KOPT-K1 (cell line): ENCODE measurements around the gene INTS1.

Experiments used
- H3K27ac ChIP-seq: fragments of 200-600 bp; sonication (generic); 2 replicates; pipeline ENCODE4 v1.5.1; 2016; ENCODE audit warnings: antibody characterized with exemption, mild to moderate bottlenecking, low read depth, low read length; ENCODE audit not compliant: poor library complexity, severe bottlenecking
- H3K36me3 ChIP-seq: fragments of 200-600 bp; sonication (generic); 2 replicates; pipeline ENCODE4 v1.5.1; 2017; ENCODE audit warnings: antibody characterized with exemption, mild to moderate bottlenecking, low read length, moderate library complexity; ENCODE audit not compliant: insufficient read depth
- H3K9me3 ChIP-seq: fragments of 200-600 bp; sonication (generic); 2 replicates; pipeline ENCODE4 v1.5.1; 2017; ENCODE audit warnings: antibody characterized with exemption, low read length, mild to moderate bottlenecking; ENCODE audit not compliant: insufficient read depth, poor library complexity, severe bottlenecking

INTS1 gene

DNA sequence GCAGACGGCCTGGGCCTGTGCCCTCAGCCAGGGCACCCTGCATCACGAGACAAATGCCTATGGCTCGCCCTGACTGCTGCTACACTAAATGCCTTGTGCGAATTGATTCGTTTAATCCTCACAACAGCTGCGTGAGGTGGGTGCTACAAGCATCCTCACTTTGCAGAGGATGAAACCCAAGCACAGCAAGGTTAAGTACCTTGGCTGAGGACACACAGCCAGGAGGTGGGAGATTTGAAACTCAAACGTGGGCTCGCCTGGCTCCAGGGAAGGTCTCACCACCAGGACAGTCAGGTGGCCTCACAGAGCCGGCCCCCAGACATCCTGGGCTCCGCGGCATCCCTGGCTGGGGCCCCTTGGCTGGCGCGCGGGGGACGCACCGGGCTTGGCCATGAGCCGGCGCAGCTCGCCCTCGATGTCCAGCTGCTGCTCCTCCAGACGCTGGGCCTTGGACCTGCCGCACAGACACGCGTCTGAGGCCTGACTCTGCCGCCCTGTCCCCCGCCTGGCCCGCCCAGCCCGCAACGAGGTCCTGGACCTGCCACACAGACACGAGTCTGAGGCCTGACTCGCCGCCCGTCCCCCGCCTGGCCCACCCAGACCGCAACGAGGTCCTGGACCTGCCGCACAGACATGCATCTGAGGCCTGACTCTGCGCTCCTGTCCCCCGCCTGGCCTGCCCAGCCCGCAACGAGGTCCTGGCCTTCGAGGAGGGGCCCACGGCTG is 66.9 kb downstream of the INTS1 start:
- H3K27ac ChIP-seq = no peak overlapping the region
- no peaks in the 10 kb centered on the region for H3K9me3 ChIP-seq
- no peaks in the 10 kb centered on the region for H3K36me3 ChIP-seq

DNA sequence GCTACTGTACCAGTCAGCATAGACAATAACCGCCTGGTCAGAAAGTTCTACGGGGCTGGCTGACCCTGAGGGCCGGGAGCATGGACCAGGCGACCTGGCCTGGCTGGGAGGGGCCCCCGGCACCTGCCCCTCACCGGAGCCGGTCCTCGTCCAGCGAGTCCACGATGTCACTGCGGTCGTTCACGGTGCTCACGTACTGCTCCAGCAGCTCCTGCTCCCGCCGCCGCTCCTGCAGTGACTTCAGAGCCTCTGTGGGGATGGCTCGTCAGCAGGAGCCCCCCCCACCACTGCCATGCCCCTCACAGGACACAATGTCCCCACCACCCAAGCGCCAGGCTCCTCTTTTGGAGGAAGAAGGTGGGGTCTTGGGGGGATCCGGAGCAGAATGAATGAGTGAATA is 67.6 kb downstream of the INTS1 start:
- Histone ChIP-seq H3K36me3 (no peaks in the 10 kb centered on the region), H3K27ac (no peak overlapping the region), H3K9me3 (no peaks in the 10 kb centered on the region)

- no peaks in the 10 kb centered on the region for H3K9me3 ChIP-seq
These were observed 69.1 kb downstream of the INTS1 start for GRCh38 chr7:1434891-1435670.

GRCh38 chr7:1434165-1434718 is 69.9 kb downstream of the INTS1 start:
- Histone ChIP-seq H3K27ac (no peak overlapping the region), H3K9me3 (no peaks in the 10 kb centered on the region), H3K36me3 (no peaks in the 10 kb centered on the region)

More at GRCh38 chr7:1434891-1435670, 69.1 kb downstream of the INTS1 start:
- no peaks in the 10 kb centered on the region for H3K36me3 ChIP-seq
- H3K27ac ChIP-seq = no peak overlapping the region

- Histone ChIP-seq H3K27ac (no peak overlapping the region), H3K9me3 (no peaks in the 10 kb centered on the region), H3K36me3 (no peaks in the 10 kb centered on the region)
These were observed 70.9 kb downstream of the INTS1 start for GRCh38 chr7:1433128-1433920.

DNA sequence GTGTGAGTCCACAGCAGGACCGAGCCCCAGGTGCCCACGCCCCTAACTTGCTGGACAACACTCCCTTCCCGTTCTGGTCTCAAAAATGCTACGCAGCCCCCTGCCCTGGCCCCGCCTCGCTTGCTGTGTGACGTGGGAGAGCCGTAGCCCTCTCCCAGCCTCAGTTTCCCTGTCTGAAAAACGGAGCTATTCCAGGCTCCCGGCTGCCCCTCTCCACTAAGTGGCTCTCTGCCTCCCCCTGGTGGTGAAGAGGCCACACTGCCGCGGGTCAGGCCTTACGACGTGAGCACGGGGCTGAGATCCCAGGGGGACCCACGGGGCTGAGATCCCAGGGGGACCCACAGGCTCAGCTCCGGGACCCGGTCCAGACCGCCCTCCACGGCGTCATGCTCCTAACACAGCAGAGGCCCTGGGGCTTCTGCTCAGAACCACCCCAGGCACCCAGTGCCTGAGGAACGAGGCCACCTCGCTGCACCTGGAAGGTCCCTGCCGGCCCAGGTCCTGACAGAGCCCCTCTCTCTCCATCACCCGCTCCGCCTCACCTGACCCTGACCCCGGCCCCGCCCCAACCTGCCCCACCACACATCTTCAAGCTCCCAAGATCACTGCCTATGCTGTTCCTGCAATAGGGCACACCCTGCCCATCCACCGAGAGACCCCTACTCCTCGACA is 71.6 kb downstream of the INTS1 start:
- no peaks in the 10 kb centered on the region for H3K9me3 ChIP-seq
- H3K27ac ChIP-seq = no peak overlapping the region
- no peaks in the 10 kb centered on the region for H3K36me3 ChIP-seq

- Histone ChIP-seq H3K27ac (no peak overlapping the region), H3K9me3 (no peaks in the 10 kb centered on the region), H3K36me3 (no peaks in the 10 kb centered on the region)
These were observed 72.4 kb downstream of the INTS1 start for GRCh38 chr7:1431634-1432380.

GRCh38 chr7:1431226-1431625 is 73.0 kb downstream of the INTS1 start:
- H3K27ac ChIP-seq = no peak overlapping the region
- no peaks in the 10 kb centered on the region for H3K9me3 ChIP-seq
- no peaks in the 10 kb centered on the region for H3K36me3 ChIP-seq

DNA sequence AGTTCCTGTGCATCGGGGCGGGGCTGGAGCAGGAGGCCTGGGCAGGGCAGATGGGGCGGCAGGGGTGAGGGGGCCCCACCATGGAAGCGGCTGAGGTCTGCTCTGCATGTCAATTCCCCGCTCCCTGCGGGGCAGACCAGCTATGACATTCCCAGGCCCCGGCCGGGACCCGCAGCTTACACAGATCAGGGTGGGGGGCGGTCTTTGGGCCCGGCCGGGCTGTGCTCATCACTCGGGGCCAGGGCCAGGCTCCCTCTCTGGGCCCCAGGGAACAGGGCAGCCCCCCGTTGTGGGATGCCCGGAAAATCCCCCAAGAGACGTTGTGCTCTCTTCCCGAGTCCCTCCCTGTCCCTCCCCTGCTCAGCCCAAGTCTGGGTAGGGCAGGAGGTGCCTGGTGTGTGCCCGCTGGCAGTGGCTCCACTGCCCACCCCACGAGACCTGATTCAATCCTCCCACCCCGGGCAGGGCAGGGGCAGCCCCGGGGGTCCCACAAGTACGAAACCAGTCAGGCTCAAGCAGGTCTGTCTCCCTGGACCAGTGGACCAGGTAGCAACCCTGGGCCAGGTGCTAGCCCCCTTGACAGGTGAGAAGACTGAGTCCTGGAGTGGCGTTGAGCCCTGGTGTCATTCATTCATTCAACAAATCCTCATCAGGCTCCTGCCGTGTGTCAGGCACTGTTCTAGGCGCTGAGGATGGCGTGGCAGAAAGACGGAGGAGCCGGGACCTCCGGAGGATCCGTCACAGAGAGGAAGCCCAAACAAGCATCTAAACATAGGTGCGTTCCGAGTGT is 73.9 kb downstream of the INTS1 start:
- no peaks in the 10 kb centered on the region for H3K9me3 ChIP-seq
- H3K27ac ChIP-seq = no peak overlapping the region
- no peaks in the 10 kb centered on the region for H3K36me3 ChIP-seq

DNA sequence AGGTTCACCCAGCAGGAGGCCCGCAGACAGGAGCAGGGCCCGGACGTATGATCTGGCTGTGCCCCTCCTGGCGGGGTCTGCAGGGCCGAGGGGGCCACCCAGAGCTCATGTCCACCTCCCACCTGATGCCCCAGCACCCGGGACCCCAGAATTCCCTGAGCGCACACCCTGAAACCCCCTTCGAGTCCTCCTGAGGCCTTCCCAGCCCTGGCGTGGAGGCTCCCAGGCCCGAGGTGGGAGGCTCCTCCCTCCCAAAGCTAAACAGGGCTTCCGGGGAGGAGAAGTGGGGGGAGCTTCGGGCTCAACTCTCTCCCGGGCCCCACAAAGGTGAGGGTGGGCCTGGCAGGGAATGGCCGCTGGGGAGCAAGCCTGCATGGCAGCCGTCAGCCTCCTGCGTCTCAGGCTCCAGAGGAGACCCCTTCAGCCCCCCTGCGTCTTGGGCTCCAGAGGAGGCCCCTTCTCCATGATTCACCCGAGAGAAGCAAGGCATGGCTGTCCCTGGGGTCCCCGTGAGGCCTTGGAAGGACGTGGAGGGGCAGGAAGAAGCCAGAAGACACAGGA is 75.2 kb downstream of the INTS1 start:
- Histone ChIP-seq H3K27ac (no peak overlapping the region), H3K9me3 (no peaks in the 10 kb centered on the region), H3K36me3 (no peaks in the 10 kb centered on the region)

DNA sequence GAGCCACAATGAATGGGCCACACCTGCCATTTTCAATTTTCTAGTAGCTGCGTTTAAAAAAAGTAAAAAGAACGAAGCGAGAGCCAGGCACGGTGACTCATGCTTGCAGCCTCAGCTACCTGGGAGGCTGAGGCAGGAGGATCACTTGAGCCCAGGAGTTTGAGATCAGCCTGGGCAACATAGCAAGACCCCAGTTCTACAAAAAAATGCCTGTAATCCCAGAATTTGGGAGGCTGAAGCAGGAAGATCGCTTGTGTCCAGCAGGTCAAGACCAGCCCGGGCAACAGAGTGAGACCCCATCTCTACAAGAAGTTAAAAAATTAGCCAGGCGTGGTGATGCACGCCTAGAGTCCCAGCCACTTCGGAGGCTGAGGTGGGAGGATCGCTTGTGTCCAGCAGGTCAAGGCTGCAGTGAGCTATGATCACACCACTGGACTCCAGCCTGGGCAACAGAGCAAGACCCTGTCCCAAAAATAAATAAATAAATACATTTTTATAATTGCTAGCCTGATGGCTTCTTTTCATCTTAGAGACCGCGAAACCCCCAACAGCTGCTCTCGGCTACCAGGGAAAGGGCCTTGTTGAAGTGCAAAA is 77.0 kb downstream of the INTS1 start:
- no peaks in the 10 kb centered on the region for H3K36me3 ChIP-seq
- H3K27ac ChIP-seq = no peak overlapping the region

DNA sequence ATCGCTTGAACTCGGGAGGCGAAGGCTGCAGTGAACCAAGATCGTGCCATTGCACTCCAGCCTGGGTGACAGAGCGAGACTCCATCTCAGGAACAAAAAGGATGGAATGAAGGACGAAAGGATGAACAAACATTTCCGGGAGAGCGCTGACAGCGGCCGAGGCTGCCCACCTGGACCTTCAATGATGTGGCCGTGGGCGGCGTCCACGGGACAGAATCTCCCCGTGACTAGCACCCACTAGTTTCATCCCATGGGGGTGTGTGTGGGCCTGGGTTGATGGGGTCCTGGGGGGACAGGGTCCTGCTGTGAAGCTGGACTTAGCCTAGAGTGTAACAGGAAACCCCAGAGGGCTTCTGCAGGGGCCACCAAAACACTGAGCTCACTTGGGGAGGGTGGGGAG is 77.7 kb downstream of the INTS1 start:
- Histone ChIP-seq H3K36me3 (no peaks in the 10 kb centered on the region), H3K9me3 (no peaks in the 10 kb centered on the region), H3K27ac (no peak overlapping the region)

More for the DNA sequence above, 77.0 kb downstream of the INTS1 start:
- no peaks in the 10 kb centered on the region for H3K9me3 ChIP-seq
